GM19238 (cell line): ENCODE results near the gene CGRRF1.

ENCODE experiments used
- DNase-seq: peaks from one replicate; pipeline ENCODE4 v3.0.0; 2011; ENCODE audit warnings: low spot score; ENCODE audit not compliant: insufficient read length

Gene CGRRF1

DNA sequence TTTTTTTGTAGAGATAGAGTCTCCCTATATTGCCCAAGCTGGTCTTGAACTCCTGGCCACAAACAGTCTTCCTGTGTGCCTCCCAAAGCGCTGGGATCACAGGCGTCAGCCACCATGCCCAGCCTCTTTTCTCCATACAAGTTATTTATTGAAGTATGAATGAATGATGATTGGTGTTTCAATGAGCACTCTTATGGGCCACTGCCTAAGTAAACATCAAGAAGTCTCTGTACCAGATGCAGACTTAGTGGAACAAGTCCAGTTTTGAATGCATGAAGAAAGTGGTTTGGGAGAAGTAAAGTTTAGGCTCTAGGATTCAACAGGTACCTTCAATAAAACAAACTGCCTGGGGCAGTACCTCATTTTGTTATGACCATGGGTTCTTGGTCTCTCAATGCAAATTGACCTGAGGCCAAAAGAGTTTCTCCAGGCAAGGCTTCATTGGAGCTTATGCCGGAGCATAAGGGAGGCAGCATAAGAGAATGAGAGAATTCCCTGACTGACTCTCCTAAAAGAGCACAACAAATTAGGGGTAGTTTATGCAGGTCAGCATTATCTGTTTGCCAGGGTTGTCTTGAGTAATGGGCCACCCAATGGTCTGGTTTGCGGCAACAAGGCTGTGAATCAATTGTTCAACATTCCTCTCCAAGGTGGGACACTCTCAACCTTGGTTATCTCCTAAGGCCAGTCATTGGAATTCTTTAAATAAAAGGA is 19.8 kb upstream of the CGRRF1 start:
- no peak for DNase-seq

DNA sequence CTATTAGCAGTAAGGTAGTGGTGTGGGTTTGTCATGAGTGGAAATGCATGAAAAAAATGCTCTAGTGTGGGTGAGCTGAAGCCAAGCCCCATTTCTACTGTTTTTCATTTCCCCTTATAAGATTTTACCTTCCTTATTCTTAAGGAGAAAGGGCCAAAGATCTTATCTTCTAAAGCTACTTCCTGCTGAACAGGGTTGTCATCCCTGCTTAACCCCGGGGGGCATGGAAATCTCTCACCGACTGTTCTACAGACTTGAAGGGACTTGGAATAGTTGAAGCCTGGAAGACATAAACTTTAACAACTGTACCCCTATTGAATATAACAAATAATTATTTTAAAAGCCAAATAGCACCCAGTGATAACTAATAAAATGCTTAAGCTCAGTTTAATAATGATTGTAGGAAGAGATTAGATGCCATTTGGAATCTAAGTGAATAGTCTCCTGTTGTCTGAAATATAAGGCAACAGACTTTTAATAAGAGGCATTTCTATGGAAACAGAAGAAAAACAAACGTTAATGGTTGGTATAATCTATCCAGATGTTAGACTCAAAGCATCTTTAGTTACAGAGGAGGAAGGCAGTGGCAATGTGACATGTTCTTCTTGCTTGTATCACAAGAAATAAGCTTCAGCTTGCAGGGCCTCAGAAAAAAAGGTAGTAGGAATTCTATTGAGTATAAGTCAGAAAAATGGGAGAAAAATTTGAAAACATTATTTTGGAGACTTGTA is 19.1 kb upstream of the CGRRF1 start:
- DNase-seq: no peak

DNA sequence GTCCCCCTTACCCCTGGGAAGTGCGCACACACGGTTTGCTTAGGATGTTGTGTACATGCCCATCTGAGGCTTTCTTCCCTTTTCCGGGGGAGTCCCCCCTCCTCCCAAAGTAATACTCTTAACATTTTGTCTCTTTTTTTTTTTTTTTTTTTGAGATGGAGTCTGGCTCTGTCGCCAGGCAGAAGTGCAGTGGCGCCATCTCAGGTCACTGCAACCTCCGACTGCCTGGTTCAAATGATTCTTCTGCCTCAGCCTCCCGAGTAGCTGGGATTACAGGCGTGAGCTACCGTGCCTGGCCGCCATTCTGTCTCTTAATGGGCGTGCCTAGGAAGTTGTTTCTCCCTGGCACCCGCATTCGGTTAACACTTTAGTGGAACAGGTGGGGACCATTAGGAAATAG is 16.4 kb upstream of the CGRRF1 start:
- DNase-seq: no peak

DNA sequence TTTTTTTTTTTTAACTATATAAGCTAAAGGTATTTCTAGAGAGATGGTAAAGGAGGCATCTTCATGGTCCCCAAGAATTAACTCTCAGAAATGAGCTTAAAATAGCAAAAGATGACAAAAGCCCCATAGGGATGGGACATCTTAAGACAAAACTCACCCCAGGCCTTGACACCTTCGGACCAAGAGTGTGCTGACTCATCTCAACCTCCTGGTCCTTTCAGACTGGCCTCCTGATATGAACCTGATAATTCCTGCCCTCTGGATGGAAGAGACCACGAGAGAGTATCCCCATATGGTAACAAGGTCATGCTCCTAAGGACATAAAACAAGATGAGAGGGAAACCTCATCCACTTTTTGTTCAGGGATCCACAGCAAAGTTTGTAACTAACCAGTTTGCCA is 12.5 kb upstream of the CGRRF1 start:
- DNase-seq: no peak

DNA sequence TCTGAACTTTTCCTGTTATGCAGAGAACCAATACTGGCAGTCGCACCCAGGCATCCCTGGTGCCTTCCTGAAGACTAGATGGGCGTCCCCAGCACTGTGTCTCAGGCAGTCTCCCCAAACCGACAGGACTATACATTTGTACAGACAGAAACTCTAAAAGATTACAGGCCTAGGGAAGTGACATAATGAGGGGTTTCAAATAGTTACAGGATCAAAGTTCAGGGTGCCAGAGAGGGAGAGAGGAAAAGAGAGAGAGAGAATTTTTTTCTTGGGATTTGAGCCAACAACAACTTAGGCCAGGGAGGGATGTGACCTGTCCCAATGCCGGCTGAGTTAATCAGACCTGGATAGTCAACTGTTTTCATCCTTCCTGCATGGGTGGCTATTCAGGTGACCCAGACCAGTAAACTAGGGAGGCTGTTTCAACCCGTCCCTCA is 11.6 kb upstream of the CGRRF1 start:
- no peak for DNase-seq

DNA sequence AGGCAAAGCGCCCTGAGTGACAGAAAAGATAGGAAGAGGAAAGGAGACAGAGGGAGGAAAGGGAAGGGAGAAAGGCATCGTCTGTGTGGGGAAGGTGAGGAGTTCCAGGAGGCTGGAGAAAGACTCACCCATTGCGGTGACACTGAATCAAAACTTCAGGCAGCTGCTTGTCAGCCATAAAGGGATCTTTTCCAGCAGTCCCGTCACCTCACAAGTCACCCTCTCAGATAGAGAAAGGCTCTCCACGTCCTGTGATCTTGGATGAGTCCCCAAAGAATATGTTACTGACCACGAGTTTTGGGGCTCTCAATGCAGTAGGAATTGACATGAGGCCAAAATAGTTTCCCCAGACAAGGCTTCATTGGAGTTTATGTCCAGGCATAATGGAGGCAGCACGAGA is 11.1 kb upstream of the CGRRF1 start:
- no peak for DNase-seq

DNA sequence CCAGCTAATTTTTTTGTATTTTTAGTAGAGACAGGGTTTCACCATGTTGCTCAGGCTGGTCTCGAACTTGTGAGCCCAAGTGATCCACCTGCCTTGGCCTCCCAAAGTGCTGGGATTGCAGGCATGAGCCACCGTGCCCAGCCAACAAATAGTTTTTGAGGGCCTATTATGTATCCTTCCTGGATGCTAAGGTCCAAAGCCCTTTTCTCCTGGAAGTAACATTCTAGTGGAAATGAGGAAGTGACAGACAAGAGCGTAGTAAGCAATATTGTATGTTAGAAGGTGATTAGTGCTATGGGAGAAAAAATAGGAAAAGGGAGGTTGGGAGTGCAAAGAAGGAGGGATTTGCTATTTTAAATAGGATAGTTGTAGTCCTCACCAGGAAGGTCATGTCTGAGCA is 9.0 kb upstream of the CGRRF1 start:
- DNase-seq: no peak

DNA sequence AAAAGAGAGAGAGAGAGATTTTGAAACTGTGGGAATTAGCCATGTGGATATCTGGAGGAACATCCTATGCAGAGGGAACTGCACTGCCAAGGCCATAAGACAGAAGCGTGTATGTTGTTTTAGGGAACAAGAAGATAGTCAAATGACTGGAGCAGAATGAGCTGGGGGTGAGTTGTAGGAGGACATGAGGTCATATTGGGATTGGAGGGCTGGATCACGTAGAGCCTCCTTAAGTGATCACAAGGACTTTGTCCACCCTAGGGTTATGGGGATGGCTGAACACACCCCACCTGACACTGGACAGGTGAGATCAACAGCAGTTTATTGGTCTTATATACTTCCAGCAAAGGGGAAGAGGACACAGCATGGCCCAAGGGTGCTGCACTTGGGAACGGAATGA is 8.2 kb upstream of the CGRRF1 start:
- DNase-seq: no peak

DNA sequence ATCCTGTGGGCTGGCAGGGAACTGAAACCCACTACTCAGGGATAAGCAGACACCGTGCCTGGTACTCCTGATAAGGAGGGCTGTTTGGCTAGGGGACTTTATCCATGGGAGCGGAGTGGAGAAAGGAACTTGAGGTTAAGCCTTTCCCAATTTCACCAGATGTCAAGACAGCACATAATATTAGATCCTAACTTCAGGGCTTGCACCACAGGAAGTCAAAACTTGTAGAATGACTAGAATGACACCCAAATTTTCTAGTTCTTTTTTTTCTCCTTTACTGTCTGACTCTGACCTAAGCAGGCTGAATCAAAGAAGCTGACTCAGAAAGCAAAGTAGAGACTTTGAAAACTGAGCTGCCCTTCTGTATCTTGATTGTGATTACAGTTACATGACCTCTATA is 7.1 kb upstream of the CGRRF1 start:
- DNase-seq: no peak

DNA sequence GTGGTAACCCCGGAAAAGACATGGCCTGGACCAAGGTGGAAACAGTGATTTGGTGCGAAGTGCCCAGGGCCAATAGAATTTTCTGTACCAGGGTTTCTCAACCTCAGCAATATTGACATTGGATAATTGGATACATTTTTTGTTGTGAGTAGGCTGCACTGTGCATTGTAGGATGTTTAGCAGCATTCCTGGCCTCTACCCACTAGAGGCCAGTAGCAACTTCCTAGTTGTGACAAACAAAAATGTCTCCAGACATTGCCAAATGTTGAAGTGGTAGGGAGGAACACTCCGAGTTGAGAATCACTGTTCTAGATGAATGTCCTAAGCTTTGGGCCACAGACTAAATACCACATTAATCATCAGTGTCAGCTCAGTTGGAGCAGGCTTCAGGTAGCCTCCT is 6.2 kb upstream of the CGRRF1 start:
- DNase-seq: no peak

DNA sequence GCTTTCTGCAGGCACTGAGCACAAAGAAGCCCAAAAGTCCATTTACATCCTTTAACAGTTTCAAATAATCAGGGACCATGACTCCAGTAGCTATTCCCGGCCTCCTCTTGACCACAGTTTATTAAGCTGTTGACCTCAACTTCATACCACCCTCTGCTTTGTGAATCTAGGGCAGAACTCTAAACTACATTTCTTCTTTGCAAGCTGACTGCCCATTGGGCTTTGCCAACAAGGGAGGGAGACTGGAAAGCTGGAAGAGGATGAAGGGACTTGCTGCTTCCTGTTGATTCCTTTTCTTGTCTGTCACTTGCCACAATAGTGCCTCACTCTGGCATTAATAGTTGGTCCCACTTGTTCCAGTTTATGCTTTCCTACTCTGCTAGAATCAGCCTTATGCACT is 2.7 kb downstream of the CGRRF1 start:
- DNase-seq: no peak

DNA sequence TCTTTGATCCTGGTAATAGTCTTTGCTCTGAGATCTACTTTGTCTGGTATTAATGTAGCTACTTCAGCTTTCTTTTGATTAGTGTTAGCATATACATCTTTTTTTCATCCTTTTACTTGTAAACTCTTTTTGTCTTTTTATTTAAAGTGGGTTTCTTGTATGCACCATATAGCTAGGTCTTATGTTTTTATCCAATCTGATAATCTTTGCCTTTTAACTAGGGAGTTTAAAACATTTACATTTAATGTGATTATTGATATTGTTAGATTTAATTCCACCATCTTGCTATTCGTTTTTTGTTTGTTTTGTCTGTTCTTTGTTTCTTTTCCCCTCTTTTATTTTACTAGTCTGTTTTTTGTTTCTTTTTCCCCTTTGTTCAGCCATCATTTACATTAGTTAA is 6.0 kb downstream of the CGRRF1 start:
- no peak for DNase-seq

DNA sequence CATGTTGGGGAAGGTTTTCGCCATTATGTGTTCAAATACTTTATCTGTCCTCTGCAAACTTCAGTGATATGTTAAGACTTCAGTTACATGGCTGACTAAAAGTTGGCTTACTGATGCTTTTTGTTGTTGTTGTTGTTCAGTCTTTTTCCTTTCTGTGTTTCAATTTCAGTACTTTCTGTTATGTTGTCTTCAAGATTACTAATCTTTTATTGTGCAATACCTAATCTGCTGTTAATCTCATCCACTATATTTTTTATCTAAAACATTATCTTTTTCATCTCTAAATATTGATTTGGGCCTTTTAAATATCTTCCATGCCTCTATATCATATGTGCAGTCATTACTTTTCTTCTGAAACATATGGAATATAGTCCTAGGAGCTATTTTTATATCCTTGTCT is 7.0 kb downstream of the CGRRF1 start:
- no peak for DNase-seq

DNA sequence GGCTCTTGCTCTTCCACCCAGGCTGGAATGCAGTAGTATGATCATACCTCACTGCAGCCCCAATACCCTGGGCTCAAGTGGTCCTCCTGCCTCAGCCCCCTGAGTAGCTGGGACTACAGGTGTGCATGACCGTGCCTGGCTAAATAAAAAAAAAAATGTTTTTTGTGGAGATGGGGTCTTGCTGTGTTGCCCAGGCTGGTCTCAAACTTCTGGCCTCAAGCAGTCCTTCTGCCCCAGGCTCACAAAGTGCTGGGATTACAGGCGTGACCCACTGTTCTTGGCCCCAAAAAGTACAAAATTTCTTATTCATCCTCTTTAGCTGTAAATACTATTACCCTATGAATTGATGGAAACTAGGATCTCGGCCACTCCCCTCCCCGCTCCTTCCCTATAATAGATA is 14.7 kb downstream of the CGRRF1 start:
- DNase-seq: no peak

DNA sequence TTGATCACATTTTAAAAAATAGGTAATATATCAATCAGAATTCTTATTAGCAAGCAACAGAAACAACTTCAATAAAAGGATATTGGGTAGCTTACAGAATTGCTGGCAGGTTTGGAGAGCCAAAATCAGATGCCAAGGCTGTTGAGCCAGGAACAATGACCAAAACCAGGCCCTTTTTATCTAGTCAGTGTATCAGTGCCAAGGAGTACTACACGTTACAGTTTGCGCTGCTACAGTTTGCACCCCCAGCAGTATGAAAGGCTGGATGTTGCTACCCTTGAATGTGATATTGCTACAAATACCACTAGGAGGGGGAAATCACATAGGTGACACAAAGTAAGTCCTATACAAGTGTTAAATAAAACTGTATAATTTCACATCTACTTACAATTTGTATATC is 19.3 kb downstream of the CGRRF1 start:
- DNase-seq: no peak

DNA sequence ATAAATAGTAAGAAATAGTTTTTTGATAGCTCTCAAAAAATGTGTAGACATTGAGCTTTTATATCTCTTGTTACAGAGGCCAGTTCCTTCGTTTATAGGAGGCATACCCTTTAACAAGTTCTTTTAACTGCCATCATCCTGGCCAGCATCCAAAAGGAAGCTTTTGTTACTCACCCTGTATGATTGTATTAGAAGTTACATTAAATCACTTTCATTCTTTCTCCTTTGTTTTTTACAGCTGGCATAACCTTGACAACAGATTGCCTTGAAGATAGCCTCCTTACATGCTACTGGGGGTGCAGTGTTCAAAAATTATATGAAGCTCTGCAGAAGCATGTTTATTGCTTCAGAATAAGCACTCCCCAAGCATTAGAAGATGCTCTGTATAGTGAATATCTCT is 20.1 kb downstream of the CGRRF1 start:
- DNase-seq: no peak

DNA sequence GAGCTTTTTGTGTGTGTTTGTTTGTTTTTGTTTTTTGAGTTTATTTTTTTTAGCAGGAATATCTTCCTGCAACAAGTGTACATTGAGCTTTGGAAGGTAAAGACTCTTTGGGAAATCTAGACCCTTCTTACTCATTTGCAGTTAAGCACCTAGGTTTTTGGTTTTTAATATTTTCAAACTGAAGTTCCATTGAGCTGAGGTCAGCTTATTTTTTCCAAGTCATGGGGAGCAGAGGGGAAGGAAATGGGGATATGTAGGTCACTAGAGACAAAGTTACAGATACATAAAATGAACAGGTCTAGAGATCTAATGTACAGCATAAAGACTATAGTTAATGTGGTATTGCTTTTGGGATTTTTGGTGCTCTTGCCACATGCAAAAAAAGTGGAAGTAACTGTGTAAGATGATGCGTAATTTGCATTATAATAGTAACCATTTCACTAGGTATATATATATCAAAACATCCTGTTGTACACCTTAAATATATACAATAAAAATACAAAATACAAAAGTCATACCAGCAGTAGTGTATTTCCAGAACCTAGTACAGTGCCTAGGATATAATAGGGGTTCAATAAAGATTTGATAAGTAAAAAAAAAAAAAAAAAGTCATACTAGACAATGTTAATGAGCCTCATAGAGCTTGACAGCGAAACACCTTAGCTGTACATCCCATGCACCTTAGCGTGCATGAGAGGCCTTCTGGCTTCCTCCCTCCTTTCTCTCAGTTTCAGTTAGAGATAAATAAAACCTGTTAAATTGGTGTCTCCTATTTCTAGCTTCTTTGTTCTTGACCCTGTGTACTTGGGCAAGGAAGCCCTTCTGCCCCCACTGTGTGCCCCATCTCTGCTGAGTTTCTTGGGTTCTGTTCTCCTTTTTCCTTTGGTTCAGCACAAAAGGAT is 22.7 kb downstream of the CGRRF1 start:
- no peak for DNase-seq

DNA sequence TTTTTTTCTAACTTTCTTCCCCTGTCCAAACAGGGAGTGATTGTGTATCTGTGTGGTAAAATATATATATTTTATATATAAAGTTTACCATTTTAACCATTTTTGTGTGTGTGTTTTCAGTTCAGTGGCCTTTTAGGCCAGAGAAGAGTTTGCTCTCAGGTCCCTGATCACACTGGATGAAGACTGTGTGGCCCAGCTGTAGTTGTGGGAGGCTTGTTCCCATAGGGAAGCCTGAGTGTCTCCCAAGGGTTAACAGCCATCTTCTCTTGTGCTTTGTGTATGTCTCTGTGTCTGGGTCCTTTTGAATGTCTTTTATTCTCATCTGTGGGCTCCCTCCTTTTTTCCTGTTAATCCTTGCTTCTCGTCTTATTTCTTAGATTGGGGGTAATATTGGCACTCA is 23.4 kb downstream of the CGRRF1 start:
- no peak for DNase-seq

DNA sequence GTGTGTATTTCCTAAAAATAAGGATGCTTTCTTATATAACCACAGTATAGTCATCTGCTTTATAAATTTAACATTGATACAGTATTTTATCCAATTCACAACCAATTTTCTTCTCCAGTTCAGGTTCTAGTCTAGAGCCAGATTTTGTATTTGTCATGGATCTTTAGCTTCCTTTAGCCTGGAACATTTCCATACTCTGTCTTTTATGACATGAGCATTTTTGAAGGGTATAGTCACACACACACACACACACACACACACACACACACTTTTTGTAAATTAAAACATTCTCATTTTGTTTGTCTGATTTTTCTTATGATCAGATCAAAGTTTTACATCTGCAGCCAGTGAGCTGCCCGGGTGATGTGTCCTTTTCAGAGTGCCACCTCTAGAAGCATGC is 25.4 kb downstream of the CGRRF1 start:
- DNase-seq: no peak

DNA sequence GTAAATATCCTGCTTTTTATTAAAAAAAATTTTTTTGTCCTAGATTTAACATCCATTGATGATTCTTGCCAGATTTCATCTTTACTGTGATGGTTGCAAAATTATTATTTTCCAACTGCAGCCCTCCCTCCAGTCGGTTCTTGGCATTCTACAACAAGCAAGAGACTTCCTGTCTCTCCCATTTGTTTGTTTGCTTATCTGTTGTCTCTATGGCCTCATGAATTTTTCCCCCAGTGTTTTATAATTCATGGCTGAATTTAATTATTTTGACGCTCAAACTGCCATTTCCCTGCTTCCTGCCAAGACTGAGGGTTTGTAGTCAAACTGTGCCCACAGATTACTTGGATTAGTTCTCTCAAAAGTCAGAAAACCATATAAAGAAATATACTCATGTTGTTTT is 25.9 kb downstream of the CGRRF1 start:
- no peak for DNase-seq

DNA sequence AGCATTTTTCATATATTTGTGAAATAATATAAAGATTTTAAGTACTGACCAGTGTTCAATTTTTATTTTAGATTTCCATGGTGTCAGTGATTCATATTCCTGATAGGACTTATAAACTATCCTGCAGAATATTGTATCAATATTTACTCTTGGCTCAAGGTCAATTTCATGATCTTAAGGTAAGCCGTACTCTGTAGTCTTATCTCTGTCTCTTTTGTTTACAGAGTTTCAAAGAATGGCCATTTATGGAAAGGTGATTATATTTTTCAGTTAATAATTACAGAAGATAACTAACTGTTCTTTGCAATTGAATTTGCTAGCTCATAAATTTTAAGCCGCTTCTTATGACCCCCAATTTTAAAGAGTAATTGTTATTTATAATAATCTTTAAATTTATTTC is 27.9 kb downstream of the CGRRF1 start:
- no peak for DNase-seq

DNA sequence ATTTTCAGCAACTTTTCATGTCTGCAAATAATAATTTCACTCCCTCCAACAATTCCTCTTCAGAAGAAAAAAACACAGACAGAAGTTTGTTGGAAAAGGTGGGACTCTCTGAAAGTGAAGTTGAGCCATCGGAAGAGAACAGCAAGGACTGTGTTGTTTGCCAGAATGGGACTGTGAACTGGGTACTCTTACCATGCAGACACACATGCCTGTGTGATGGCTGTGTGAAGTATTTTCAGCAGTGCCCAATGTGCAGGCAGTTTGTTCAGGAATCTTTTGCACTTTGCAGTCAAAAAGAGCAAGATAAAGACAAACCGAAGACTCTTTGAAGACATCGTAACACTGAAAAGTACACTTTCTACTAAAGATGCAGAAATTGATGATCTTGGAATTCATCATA is 28.3 kb downstream of the CGRRF1 start:
- no peak for DNase-seq
